HCT116 (cell line): Measurements from ENCODE around the gene ACTR1A.

Source experiments
- CEBPB ChIP-seq: IDR thresholded peaks from 2 replicates; pipeline ENCODE4 v1.6.1; 2012; ENCODE audit warnings: low read depth
- POLR2A ChIP-seq: IDR thresholded peaks from 2 replicates; pipeline ENCODE4 v1.7.0; 2011; ENCODE audit warnings: borderline replicate concordance; ENCODE audit not compliant: insufficient read depth, insufficient read length; ENCODE audit errors: extremely low read depth
- SRF ChIP-seq: IDR thresholded peaks from 2 replicates; pipeline ENCODE4 v1.6.1; 2012; ENCODE audit warnings: low read depth
- ZFX ChIP-seq: fragments of 450-650 bp; IDR thresholded peaks from 2 replicates; pipeline ENCODE4 v1.6.1; 2017
- TF ChIP-seq, protein P1 (sequence below), 3 experiments: fragments of 200-600 bp in 1 of 3; sonication (generic) in 1 of 3; IDR thresholded peaks in 2 of 3; conservative IDR thresholded peaks in 1 of 3; 2 replicates each; pipeline ENCODE4 v1.5.1; 2012 to 2017; ENCODE audit warnings: low read depth in 2 of 3, low read length in 2 of 3, antibody characterized with exemption in 1 of 3, borderline replicate concordance in 1 of 3, control low read depth in 1 of 3, mild to moderate bottlenecking in 1 of 3, mixed read lengths in 1 of 3, mixed run types in 1 of 3, moderate library complexity in 1 of 3; ENCODE audit not compliant: insufficient read depth in 1 of 3
- TF ChIP-seq, protein P2 (sequence below): IDR thresholded peaks from 2 replicates; pipeline ENCODE4 v1.6.1; 2012
- TF ChIP-seq, protein P3 (sequence below): IDR thresholded peaks from 2 replicates; pipeline ENCODE4 v1.6.1; 2011; ENCODE audit warnings: mild to moderate bottlenecking, low read length, moderate library complexity; ENCODE audit not compliant: insufficient replicate concordance; ENCODE audit errors: extremely low read depth

DNA sequence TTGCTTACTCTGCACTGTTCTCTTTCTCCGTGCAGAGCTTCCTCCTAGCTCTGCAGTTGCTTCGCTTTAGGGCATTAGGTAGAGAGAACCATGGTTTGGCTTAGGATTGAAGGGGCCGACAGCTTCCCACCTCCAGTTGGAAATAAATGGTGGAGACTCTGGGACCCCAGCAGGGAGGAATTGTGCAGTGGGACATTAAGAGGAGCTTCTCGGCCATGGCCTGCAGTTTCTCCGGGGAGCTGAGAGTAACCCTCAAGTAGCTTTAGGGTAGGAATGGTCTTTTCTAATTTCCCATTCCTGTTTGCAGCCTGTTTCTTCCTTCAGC, 2.4 kb upstream of the ACTR1A start:
- TF ChIP-seq POLR2A: no peak
- TF ChIP-seq, protein P1, sequence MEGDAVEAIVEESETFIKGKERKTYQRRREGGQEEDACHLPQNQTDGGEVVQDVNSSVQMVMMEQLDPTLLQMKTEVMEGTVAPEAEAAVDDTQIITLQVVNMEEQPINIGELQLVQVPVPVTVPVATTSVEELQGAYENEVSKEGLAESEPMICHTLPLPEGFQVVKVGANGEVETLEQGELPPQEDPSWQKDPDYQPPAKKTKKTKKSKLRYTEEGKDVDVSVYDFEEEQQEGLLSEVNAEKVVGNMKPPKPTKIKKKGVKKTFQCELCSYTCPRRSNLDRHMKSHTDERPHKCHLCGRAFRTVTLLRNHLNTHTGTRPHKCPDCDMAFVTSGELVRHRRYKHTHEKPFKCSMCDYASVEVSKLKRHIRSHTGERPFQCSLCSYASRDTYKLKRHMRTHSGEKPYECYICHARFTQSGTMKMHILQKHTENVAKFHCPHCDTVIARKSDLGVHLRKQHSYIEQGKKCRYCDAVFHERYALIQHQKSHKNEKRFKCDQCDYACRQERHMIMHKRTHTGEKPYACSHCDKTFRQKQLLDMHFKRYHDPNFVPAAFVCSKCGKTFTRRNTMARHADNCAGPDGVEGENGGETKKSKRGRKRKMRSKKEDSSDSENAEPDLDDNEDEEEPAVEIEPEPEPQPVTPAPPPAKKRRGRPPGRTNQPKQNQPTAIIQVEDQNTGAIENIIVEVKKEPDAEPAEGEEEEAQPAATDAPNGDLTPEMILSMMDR (IDR thresholded peaks at IDR 0.05 in 2 of 3, conservative IDR thresholded peaks at IDR 0.05 in 1 of 3; ENCODE audit: borderline replicate concordance in 1 of 3, insufficient read depth in 1 of 3, low read depth in 2 of 3, low read length in 2 of 3): no peak
- no peak for TF ChIP-seq ZFX
- TF ChIP-seq, protein P2, sequence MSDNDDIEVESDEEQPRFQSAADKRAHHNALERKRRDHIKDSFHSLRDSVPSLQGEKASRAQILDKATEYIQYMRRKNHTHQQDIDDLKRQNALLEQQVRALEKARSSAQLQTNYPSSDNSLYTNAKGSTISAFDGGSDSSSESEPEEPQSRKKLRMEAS: no peak
- no peak for TF ChIP-seq CEBPB
- TF ChIP-seq SRF: no peak
- TF ChIP-seq, protein P3, sequence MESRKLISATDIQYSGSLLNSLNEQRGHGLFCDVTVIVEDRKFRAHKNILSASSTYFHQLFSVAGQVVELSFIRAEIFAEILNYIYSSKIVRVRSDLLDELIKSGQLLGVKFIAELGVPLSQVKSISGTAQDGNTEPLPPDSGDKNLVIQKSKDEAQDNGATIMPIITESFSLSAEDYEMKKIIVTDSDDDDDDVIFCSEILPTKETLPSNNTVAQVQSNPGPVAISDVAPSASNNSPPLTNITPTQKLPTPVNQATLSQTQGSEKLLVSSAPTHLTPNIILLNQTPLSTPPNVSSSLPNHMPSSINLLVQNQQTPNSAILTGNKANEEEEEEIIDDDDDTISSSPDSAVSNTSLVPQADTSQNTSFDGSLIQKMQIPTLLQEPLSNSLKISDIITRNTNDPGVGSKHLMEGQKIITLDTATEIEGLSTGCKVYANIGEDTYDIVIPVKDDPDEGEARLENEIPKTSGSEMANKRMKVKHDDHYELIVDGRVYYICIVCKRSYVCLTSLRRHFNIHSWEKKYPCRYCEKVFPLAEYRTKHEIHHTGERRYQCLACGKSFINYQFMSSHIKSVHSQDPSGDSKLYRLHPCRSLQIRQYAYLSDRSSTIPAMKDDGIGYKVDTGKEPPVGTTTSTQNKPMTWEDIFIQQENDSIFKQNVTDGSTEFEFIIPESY: no peak
